Cardiac muscle cell (in vitro differentiated cells and primary cell): ENCODE results near the gene MUC4. TPM values are rescaled to one million over a fixed set of nuclear protein-coding genes. Genes with fewer than 3 reads are reported as not detected.
"Not testable (repeated sequence)": the region's sequence is repeated elsewhere in the genome, so short reads cannot be mapped to it uniquely, and the experiment has no call there.

Source experiments
- DNase-seq, 2 donors: peaks; one replicate each; pipeline versions ENCODE4 v3.0.0 to v3.0.0-alpha.2; 2010 to 2017; ENCODE audit warnings: low read depth in 1 of 2, low spot score in 1 of 2
- H3K27ac ChIP-seq: fragments of 200-600 bp; sonication (generic); 2 replicates; pipeline ENCODE4 v1.5.1; 2016
- H3K27me3 ChIP-seq: fragments of 200-600 bp; sonication (generic); 2 replicates; pipeline ENCODE4 v1.6.0; 2016; ENCODE audit warnings: control low read depth
- H3K36me3 ChIP-seq: fragments of 200-600 bp; sonication (generic); 2 replicates; pipeline ENCODE4 v1.5.1; 2016; ENCODE audit warnings: control low read depth
- H3K4me1 ChIP-seq: fragments of 200-600 bp; sonication (generic); 2 replicates; pipeline ENCODE4 v1.8.1; 2017; ENCODE audit warnings: low read depth, mild to moderate bottlenecking, mixed run types
- H3K4me3 ChIP-seq: fragments of 200-600 bp; sonication (generic); 2 replicates; pipeline ENCODE4 v1.5.1; 2016; ENCODE audit warnings: mild to moderate bottlenecking
- H3K9me3 ChIP-seq: fragments of 200-600 bp; sonication (generic); 2 replicates; pipeline ENCODE4 v1.5.1; 2017; ENCODE audit warnings: low read depth, mild to moderate bottlenecking, control low read depth
- CTCF ChIP-seq: IDR thresholded peaks from 2 replicates; pipeline ENCODE4 v1.5.1; 2012; ENCODE audit warnings: low read depth, mild to moderate bottlenecking, low read length
- polyA plus RNA-seq: library from polyadenylated mRNA; unstranded; fragments of >200 nt; fragmentation: Nextera tagmentation; extraction: Ambion mirVana; gene quantifications from 2 replicates; pipeline ENCODE4 v1.2.1, GENCODE V29; 2016
- total RNA-seq: library from RNA; depleted of rRNA; stranded (reverse); fragments of >200 nt; gene quantifications from 2 replicates; pipeline ENCODE4 v1.2.3, GENCODE V29; 2016

Gene MUC4
- total and polyA plus RNA-seq, 2 experiments from 2014 or later: 0.16 TPM; not detected in 1

- H3K4me3 ChIP-seq: no peak overlapping the region
- no peak for TF ChIP-seq CTCF
- peaks cover 23% of the 10 kb centered on the region for H3K4me1 ChIP-seq
- H3K27me3 ChIP-seq: no peaks in the 10 kb centered on the region
- H3K27ac ChIP-seq: peak overlapping the region; percentile 64
- no peaks in the 10 kb centered on the region for H3K9me3 ChIP-seq
- no peak for DNase-seq
- H3K36me3 ChIP-seq: no peaks in the 10 kb centered on the region
These were observed 9.4 kb downstream of the MUC4 start for GRCh38 chr3:195802261-195802701.

GRCh38 chr3:195801251-195802183 lies 10.2 kb downstream of the MUC4 start:
- no peak for TF ChIP-seq CTCF
- Histone ChIP-seq H3K27me3 (no peaks in the 10 kb centered on the region), H3K4me3 (no peak overlapping the region), H3K27ac (no peak overlapping the region), H3K9me3 (no peaks in the 10 kb centered on the region), H3K36me3 (no peaks in the 10 kb centered on the region), H3K4me1 (peaks cover 23% of the 10 kb centered on the region)
- no peak for DNase-seq

- peak in 1 of 2 donors; percentile 54 for DNase-seq
- Histone ChIP-seq H3K27ac (no peak overlapping the region), H3K4me1 (peaks cover 26% of the 10 kb centered on the region), H3K4me3 (no peak overlapping the region), H3K9me3 (no peaks in the 10 kb centered on the region), H3K27me3 (no peaks in the 10 kb centered on the region), H3K36me3 (no peaks in the 10 kb centered on the region)
- TF ChIP-seq CTCF: no peak
These were observed 11.5 kb downstream of the MUC4 start for GRCh38 chr3:195800240-195800639.

GRCh38 chr3:195796795-195797194 lies 14.9 kb downstream of the MUC4 start:
- Histone ChIP-seq H3K36me3 (no peaks in the 10 kb centered on the region), H3K4me3 (no peak overlapping the region), H3K27me3 (no peaks in the 10 kb centered on the region), H3K9me3 (no peaks in the 10 kb centered on the region), H3K27ac (no peak overlapping the region), H3K4me1 (peaks cover 20% of the 10 kb centered on the region)
- DNase-seq: no peak
- no peak for TF ChIP-seq CTCF

- TF ChIP-seq CTCF: no peak
- DNase-seq: peak in 1 of 2 donors; percentile 28
- Histone ChIP-seq H3K27ac (peak overlapping the region; percentile 6), H3K27me3 (no peaks in the 10 kb centered on the region), H3K4me3 (no peak overlapping the region), H3K9me3 (no peaks in the 10 kb centered on the region), H3K36me3 (no peaks in the 10 kb centered on the region), H3K4me1 (peaks cover 12% of the 10 kb centered on the region)
These were observed 17.0 kb downstream of the MUC4 start for GRCh38 chr3:195794708-195795107.

GRCh38 chr3:195792621-195793020 lies 19.1 kb downstream of the MUC4 start:
- H3K36me3 ChIP-seq, H3K9me3 ChIP-seq, H3K4me3 ChIP-seq, H3K27me3 ChIP-seq, H3K27ac ChIP-seq, DNase-seq: not testable (repeated sequence)
- H3K4me1 ChIP-seq: peaks cover 12% of the 10 kb centered on the region
